Dermis microvascular lymphatic vessel endothelial cell (primary cell): Measurements from ENCODE around the gene TMEM240. TPM values are rescaled to one million over a fixed set of nuclear protein-coding genes. Genes with fewer than 3 reads are reported as not detected.

ENCODE experiments used
- DNase-seq, 2 donors: peaks; one replicate each; pipeline versions ENCODE4 v3.0.0 to v3.0.0-alpha.2; 2010; ENCODE audit warnings: low read depth in 2 of 2
- total RNA-seq: library from RNA; depleted of rRNA; stranded (reverse); fragments of >200 nt; gene quantifications from 2 replicates; pipeline ENCODE4 v1.2.1, GENCODE V29; 2014

Gene TMEM240
- total RNA-seq, result 1.0 and 1.4 TPM in 2 replicates

DNA sequence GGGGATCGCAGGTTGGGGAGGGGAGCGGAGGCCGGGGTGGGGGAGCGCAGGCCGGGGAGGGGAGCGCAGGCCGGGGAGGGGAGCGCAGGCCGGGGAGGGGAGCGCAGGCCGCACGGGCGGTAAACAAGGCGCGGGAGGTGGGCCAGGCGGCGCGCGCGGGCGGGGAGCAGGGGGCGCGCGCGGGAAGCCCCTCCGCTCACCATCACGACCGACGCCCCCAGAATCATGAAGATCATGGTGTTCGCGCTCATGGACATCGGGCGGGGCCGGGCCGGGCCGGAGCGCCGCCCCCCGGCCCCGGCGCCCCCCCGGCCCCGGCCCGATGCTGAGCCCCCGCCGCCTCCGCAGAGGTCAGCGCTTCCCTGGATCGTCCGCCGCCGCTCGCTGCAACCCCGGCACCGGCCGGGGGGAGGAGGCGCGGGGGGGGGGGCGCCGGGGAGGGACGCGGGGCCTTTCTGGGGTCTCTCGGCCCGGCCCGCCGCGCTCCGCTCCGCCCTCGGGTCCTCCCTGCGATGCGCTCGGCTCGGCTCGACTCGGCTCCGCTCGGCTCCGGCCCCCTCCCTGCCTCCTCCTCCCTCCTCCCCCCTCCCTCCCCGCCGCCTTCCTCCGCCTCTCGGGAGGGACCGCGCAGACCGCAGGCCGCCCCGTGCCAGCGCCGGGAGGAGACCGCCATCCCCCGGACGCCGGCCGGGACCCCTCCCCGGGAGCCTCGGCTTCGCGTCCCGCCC is at the start of gene TMEM240:
TSS of gene TMEM240 (minus strand) at position 535 of the 728 bp plus-strand sequence. CDS start at position 257, 278 bp downstream.
- DNase-seq, result peak in 1 of 2 donors; percentile 73

DNA sequence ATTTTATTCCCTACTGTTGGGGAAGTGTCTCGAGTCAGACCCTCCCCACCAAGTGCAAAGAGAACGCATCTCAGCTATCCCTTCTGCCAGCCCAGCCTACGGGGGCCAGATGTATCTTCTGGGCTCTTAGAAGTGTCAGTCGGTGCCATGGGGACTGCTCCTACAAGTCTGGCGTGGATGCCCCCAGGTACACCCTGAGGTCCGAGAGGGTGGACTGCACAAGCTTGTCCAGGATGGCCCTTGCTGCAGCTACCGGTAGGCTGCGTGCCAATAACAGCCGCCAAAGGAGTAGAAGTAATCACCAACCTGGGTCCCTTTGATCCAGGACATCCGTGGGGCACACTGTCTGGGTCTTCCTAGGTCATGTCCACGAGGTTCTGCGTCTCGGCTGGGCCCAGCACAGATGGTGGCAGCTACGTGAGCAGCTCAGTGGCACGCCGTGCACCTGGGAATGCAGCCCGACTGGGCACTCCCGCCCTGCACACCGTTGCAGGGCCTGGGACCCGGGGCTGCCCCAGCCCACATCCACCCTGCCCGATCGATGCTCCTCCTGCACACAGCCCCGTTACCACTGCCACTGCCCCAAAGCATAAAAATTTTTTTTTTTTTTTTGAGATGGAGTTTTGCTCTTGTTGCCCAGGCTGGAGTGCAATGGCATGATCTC is 43.1 kb upstream of the TMEM240 start:
- no peak for DNase-seq

GRCh38 chr1:1582585-1583346 is 42.3 kb upstream of the TMEM240 start:
- DNase-seq, result no peak

GRCh38 chr1:1578371-1578940 is 38.0 kb upstream of the TMEM240 start:
- no peak for DNase-seq

GRCh38 chr1:1577367-1578011 is 37.1 kb upstream of the TMEM240 start:
- no peak for DNase-seq

DNA sequence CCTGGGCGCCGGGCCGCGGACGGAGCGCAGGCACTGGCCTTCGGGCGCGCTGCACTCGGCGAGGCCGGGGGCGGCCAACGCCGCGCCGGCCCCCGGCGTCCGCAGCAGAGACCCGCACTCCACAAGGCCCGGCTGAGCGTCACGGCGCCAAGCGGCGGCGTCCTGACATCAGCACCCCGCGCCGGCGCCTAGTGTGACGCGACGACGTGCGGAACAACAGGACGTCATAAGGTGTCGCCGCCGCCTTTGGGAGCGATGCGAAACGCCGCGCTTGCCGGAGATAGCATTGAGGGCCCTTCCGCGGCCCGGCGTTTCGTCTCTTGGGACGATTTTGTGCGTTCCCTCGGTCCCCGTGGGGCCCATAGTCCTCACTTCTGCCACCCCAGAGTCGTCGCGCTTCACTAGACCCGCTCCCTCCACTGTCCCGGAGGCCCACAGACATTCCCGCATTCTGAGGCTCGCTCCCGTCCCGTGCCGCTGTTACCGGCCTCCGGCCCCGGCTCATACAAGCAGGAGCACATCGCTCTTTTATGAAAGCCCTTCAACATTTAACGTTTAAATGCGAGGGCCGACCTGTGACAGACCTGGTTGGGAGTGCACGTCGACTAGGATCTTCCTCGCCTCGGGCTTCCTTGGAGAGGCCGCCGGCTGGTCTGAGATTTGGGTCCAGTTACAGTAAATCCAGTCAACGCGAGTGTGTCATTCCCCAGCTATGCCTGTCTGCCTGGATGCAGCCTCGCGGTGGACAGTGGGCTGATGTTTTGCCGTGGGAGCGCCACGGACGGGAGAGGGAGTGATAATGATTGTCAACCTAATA is 34.5 kb upstream of the TMEM240 start, which contains the start of gene SSU72:
TSS of gene SSU72 (minus strand) at position 143 of the 817 bp plus-strand sequence. CDS start 306 bp downstream, outside the sequence.
- DNase-seq, result peak; percentile 86 to 95

GRCh38 chr1:1573843-1574720 is 33.7 kb upstream of the TMEM240 start:
- DNase-seq, result peak; percentile 44 to 72

DNA sequence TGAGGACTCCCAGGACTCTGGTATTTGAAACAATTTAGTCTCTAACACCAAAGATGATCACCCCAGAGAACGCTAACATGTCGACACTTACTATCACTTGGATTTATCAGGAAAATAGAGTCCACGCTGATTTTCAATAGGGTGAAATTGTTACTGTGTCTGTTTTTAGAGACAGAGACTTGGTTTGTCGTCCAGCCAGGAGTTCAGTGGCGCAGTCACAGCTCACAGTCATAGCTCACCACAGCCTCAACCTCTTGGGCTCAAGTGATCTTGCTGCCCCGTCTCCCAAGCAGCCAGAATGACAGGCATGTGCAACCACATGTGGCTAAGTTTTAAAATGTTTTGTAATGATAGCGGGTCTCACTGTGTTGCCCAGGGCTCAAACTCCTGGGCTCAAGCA is 28.9 kb upstream of the TMEM240 start:
- no peak for DNase-seq

GRCh38 chr1:1567891-1568291 is 27.5 kb upstream of the TMEM240 start:
- no peak for DNase-seq

DNA sequence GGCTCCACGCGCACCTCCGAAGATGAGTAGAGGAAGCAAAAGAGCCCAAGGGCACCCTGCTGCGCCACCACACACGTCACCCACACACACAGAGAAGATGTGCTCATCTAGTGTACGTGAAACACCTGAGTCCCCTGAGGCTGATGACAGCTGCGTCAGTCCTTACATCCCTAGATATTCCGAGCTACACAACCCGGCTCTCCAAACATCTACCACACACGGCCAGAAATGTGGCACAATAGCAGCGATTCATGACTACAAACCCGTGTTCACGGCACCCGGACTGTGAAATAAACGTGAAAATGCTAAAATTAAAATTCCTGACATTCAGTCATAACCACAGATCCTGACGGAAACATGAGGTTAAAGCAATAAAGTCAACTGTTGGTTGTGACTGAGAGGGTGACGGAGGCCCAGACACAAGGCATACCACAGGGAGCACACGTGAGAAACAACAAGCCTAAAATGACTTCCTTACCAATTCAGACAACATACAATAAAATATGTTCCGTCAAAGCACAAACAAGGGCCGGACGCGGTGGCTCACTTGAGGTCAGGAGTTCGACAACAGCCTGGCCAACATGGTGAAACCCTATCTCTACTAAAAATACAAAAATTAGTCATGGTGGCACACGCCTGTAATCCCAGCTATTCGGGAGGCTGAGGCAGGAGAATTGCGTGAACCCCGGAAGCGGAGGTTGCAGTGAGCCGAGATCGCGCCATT is 26.9 kb upstream of the TMEM240 start:
- DNase-seq, result peak; percentile 63 to 95

GRCh38 chr1:1565340-1565739 is 24.9 kb upstream of the TMEM240 start:
- DNase-seq, result no peak

DNA sequence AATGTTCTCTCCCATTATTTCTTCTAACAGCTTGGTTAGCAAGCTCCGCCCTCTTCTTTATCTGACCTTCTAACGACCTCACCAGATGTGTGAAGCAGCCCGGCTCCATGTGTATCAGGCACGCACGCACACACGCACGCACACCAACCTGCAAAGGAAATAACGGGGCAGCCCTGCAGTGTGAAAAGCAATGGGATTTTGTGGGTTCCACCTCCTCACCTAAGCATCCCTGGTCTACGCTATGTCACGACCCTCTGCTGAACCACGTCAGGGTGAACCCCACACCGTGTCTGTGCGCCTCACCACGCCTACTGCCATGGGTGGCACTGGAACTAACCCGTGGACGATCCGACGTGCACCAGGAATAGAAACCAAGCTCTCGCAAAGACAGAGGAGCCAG is 23.8 kb upstream of the TMEM240 start:
- no peak for DNase-seq

DNA sequence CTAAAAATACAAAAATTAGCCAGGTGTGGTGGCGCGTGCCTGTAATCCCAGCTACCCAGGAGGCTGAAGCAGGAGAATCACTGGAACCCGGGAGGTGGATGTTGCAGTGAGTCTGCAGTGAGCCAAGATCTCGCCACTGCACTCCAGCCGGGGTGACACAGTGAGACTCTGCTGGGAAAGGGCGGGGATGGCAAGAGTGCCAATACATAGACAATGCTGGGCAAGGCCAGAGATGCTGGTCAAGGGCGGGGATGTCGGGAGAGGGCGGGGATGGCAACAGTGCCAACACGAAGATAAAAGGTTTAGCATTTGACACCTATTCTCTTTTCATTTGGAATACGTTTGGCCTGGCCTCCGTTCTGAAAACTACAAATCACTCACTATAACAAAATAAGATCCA is 23.3 kb upstream of the TMEM240 start:
- DNase-seq, result no peak

- DNase-seq, result no peak
Observed at GRCh38 chr1:1562556-1563195, 22.3 kb upstream of the TMEM240 start.

- no peak for DNase-seq
Observed at GRCh38 chr1:1561801-1562470, 21.5 kb upstream of the TMEM240 start.

GRCh38 chr1:1560178-1560577 is 19.8 kb upstream of the TMEM240 start:
- no peak for DNase-seq

DNA sequence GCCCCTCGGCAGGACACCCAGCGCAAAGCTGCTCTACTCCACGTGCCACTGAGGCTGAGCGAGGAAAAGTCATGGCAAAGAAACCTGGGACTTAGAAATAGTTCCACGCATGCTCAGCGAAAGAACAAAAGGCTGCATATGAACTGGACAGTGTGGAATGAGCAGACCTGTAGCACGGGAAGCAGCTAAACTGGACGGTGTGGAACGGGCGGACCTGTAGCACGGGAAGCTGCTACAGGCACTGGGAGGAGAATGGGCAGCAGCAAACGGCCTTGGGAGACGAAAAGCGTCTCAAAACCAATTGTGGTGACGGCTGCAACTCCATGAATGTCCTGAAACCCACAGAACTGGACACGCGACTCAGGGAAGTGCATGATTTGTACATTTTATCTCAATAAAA is 18.6 kb upstream of the TMEM240 start:
- DNase-seq, result no peak

- DNase-seq, result no peak
Observed at GRCh38 chr1:1558591-1558990, 18.2 kb upstream of the TMEM240 start.
